Activated naive CD4-positive, alpha-beta T cell treated with anti-CD3 and anti-CD28 coated beads, Interleukin-2, amount 50 U/mL, for 72 hours (primary cell): Measurements from ENCODE around the gene PTK6. TPM values are rescaled to one million over a fixed set of nuclear protein-coding genes. Genes with fewer than 3 reads are reported as not detected.
A peak's percentile ranks its signal among the peaks of the same experiment; 100 is the strongest.

ENCODE experiments used
- ATAC-seq, 2 donors: fragments of 150-1000 bp; cut with Tn5 transposase; 2 replicates each; pipeline ENCODE4 v1.10.0; 2021; ENCODE audit warnings: mild to moderate bottlenecking in 2 of 2, moderate library complexity in 2 of 2
- DNase-seq, 2 donors: peaks; one replicate each; pipeline ENCODE4 v3.0.0; 2021 to 2022; ENCODE audit warnings: low spot score in 2 of 2
- H3K27ac Mint-ChIP-seq, 2 donors: one replicate each; pipeline ENCODE4 v1.8.0; 2022; ENCODE audit warnings: mild to moderate bottlenecking in 2 of 2, mixed read lengths in 2 of 2
- H3K36me3 Mint-ChIP-seq, 2 donors: one replicate each; pipeline ENCODE4 v1.8.0; 2022; ENCODE audit warnings: mixed read lengths in 2 of 2
- H3K9me3 Mint-ChIP-seq, 2 donors: one replicate each; pipeline ENCODE4 v1.8.0; 2022; ENCODE audit warnings: mixed read lengths in 2 of 2
- total RNA-seq, 2 donors: library from RNA; stranded (reverse); gene quantifications; one replicate each; pipeline ENCODE4 v1.2.3, GENCODE V29; 2022

The PTK6 gene
- total RNA-seq, 2 donors from 2014 or later: 0.54 to 0.57 TPM

DNA sequence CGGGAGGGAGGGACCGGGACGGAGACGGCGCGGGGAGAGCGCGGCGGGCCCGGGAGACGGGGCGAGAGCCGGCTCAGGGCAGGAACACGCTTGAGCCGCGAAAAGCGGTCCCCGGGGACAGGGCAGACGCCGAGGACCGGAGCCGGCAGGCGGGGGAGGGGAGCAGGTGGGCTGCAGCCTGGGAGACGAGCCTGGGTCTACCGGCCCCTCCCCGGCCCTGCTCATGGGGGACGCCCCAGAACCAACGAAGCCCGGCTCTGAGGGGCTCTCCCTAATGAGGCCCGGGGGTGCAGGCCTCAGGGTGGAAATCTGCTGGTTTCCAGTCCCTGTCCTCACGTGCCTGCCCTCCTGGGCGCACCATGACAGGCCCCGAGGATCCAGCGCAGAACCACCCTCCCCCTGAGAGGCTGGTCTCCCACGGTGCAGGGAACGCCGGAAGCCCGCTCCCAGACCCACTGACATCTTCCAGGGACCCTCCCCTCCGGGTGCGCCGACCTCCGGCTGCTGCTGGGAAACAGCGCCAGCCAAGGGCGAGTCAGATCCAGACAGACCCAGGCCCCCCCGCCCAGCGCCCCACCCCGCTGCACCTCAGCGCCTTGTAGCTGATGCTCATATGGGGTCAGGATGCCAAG is 37.7 kb downstream of the PTK6 start:
- DNase-seq: no peak
- peak in 1 of 2 donors; percentile 5 for ATAC-seq

GRCh38 chr20:63498960-63499337 is 38.2 kb downstream of the PTK6 start, which contains the start of gene EEF1A2:
Gene EEF1A2, minus strand, starts transcription at chr20:63499083. Its CDS starts 1,320 bp downstream, at chr20:63497763.
- Mint-ChIP-seq H3K9me3 (peaks cover 0 to under 1% of the 10 kb centered on the region in 2 donors), H3K36me3 (peaks cover 1 to 2% of the 10 kb centered on the region in 2 donors), H3K27ac (no peak within 1 kb of the TSS)
- ATAC-seq: peak in 1 of 2 donors; percentile 37
- DNase-seq: no peak

More for the DNA sequence above, 37.7 kb downstream of the PTK6 start:
- H3K36me3 Mint-ChIP-seq: peaks cover 4 to 7% of the 10 kb centered on the region in 2 donors
- H3K9me3 Mint-ChIP-seq: peaks cover 0 to 3% of the 10 kb centered on the region in 2 donors
- no peak overlapping the region for H3K27ac Mint-ChIP-seq

DNA sequence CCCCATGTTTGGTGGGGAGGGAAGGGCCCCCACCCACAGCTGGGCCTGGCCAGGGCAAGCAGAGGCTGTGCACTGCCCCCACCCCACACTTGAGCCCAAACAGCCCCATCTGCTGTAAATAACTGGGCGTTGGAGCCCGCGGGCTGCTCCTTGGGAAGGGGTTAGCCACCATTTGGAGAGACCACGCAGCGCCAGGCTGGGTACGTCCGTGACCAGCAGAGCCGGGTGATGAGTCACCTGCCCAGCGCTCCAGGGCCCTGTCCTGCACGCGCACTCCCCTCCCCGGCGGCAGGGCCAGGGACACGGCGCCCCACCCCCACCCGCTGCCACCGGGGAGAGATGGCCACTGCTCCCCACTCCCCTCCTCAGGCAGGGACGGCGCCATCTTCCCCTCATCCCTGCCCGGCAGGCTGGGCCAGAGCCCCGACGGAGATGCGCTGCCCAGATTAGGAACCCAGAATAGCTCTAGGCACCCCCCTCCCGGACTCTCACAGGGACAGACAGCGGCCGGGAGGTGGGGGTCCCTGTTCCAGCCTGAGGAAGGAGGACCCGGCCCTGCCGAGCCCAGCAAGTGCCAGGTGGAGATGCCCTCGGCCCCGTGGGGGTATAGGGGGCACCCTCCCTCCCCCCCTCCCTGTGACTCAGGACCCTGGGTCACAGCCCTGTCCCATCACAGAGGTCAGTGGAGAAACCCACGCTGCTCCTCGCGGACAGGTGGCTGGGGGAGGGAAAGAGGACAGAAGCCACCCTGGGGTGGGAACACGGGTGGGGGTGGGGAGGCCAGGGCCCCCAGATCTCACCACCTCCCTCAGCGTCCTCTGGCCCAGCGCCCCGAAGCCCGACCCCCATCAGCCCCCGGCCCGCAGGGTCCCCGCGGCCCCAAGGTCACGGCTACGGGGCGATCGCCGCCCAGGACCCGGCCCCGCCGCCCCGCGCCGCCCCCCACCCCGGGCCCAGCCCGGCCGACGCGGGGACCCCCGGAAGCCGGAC is 38.9 kb downstream of the PTK6 start:
- ATAC-seq (peak in 1 of 2 donors; percentile 28), DNase-seq (no peak)
- H3K9me3 Mint-ChIP-seq: no peaks in the 10 kb centered on the region
- H3K36me3 Mint-ChIP-seq: no peaks in the 10 kb centered on the region
- H3K27ac Mint-ChIP-seq: no peak overlapping the region

- Mint-ChIP-seq H3K9me3 (peaks cover 0 to 2% of the 10 kb centered on the region in 2 donors), H3K36me3 (no peaks in the 10 kb centered on the region), H3K27ac (no peak overlapping the region)
- no peak for DNase-seq
- ATAC-seq: no peak
Measured at GRCh38 chr20:63497138-63497945, 39.8 kb downstream of the PTK6 start.

DNA sequence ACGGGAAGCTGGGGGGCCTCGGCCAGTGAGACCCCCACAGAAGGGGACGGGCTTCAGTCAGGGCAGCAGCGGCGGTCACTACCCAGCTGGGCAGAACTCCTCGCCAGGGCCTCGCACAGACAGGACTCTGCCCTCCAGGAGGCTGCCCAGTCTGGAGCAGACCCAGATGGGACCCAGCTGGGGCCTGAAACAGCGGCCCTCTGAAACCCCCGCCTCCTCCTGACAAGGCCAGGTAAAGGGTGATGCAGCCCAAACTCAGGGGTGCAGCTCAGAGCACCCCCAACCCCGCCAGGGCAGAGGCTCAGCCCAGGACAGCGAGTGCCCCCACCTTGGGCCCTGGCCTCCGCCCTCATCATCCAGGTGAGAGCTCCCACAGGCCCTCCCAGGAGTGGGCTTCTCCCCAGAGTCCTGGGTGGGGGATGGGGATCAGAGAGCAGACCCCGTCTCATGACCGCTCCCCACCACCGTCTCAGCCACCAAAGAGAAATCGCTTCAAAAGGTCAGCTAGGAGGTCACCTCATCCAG is 40.5 kb downstream of the PTK6 start:
- H3K9me3 Mint-ChIP-seq: peaks cover 0 to 5% of the 10 kb centered on the region in 2 donors

DNA sequence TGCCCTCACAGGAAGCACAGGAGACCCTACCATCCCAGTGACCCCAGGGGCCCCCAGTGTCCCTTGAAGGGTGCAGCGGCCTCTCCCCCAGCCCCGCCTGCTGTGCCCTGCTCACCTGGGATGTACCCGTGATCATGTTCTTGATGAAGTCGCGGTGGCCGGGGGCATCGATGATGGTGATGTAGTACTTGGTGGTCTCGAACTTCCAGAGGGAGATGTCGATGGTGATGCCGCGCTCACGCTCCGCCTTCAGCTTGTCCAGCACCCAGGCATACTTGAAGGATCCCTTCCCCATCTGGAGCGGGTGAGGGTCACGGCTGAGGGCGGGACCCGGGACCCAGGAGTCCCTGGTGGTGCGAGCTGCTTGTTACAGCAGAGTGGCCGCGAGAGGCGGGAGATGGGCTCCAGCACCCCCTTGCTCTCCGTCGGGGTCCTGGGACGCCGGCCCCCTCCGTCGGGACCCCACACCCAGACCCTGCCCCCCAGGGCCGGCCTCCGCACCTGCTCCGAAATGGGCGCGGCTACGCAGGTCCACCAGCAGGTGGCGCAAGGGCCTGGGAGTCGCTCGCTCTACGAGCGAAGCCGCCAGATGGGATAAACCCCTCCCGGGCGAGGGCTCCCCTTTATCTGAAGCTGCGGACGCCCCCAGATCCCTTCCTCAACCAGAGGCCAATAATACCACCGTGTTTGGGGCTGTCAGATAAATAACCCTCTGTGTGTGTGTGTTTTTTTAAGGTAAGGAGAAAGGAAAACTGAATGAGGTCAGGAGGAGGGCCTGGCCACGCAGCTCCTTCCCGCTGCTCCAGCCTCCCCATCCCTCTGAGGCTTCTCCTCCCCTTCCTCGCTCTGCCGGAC is 41.2 kb downstream of the PTK6 start:
- Mint-ChIP-seq H3K36me3 (no peaks in the 10 kb centered on the region), H3K9me3 (peaks cover 0 to 5% of the 10 kb centered on the region in 2 donors), H3K27ac (no peak overlapping the region)
- DNase-seq: peak in 1 of 2 donors; percentile 84
- peak; percentile 76 to 80 for ATAC-seq

More for the DNA sequence above, 40.5 kb downstream of the PTK6 start:
- DNase-seq (no peak), ATAC-seq (peak; percentile 17 to 29)
- Mint-ChIP-seq H3K36me3 (no peaks in the 10 kb centered on the region), H3K27ac (no peak overlapping the region)

DNA sequence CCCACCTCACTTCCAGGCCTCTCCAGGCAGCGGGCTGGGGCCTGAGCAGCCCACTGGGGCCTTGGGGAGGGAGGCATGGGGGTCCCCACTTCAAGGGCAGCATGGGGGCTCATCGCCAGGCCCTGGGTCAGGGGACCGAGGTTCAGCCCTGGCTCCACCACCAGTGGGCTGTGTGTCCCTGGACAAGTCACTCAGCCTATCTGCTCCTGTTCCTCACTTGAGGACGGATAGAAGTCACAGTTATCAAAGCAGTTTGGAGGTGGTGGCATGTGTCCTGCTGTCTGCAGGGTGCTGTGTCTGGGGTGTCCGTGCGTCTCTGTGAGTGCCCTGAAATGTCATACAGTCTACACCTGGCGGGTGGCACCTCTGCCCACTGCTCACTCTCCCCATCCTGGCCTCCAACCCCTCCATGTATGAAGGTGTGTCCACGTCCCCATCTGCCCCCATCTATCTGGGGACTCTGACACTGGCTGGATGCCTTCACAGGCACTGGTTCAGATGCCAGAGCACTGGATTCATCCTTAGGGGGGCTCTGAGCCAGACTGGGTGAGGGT is 41.9 kb downstream of the PTK6 start:
- Mint-ChIP-seq H3K36me3 (no peaks in the 10 kb centered on the region), H3K9me3 (peaks cover 0 to 5% of the 10 kb centered on the region in 2 donors), H3K27ac (no peak overlapping the region)
- DNase-seq: no peak
- ATAC-seq: no peak

DNA sequence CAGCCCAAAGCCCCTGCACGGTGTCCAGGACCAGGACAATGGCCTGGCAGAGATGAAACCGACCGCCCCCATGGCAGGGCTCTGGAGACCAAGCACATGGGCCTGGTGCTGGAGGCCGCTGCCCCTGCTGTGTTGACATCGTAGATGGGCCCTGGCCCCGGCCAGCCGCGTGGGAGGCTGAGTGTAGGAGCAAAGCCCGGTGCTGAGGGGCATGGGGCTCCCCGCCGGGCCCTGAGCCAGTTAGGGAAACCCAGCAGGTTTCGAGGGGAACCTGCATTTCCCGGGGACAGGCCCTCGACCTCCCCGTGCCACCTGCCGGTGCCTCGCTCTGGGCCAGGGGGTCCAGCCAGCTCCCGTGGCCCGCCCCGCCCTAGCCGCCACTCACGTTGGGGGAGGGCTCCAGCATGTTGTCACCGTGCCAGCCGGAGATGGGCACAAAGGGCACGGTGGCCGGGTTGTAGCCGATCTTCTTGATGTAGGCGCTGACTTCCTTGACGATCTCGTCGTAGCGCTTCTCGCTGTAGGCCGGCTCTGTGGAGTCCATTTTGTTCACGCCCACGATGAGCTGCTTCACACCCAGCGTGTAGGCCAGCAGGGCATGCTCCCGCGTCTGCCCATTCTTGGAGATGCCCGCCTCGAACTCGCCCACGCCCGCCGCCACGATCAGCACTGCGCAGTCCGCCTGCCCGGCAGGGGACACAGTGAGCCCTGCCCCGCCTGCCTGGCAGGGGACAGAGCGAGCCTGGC is 42.6 kb downstream of the PTK6 start:
- H3K9me3 Mint-ChIP-seq: peaks cover 0 to 5% of the 10 kb centered on the region in 2 donors
- no peak for ATAC-seq

GRCh38 chr20:63494084-63494419 is 43.1 kb downstream of the PTK6 start:
- Mint-ChIP-seq H3K36me3 (no peaks in the 10 kb centered on the region), H3K27ac (no peak overlapping the region), H3K9me3 (peaks cover 0 to 5% of the 10 kb centered on the region in 2 donors)
- ATAC-seq (no peak), DNase-seq (no peak)

More for the DNA sequence above, 42.6 kb downstream of the PTK6 start:
- no peak for DNase-seq
- Mint-ChIP-seq H3K36me3 (no peaks in the 10 kb centered on the region), H3K27ac (no peak overlapping the region)

DNA sequence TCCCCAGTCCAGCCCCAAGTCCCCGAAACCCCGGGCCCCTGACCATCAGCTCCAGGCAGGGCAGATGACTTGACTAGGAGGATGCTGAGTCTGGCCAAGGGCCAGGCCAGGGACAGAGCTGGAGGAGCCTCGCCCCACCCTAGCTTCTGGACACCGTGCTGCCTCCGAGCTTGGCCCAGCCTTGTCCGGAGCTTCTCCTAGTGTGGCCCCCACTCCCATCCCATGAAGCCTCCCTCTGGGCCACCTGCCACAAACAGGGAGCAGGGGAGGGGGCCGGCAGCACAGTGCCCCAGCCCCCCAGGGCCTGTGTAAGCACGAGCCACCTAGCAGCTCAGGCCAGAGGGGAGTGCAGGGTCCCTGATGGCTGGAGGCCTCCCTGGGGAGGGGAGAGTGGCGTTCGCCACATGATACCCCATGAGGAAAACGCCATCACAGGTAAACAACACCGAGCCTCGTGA is 43.6 kb downstream of the PTK6 start:
- H3K36me3 Mint-ChIP-seq: no peaks in the 10 kb centered on the region
- H3K9me3 Mint-ChIP-seq: peaks cover 0 to 5% of the 10 kb centered on the region in 2 donors
- ATAC-seq: no peak
- H3K27ac Mint-ChIP-seq: no peak overlapping the region
- no peak for DNase-seq

GRCh38 chr20:63492982-63493381 is 44.2 kb downstream of the PTK6 start:
- Mint-ChIP-seq H3K27ac (no peak overlapping the region), H3K36me3 (no peaks in the 10 kb centered on the region), H3K9me3 (peaks cover 0 to 5% of the 10 kb centered on the region in 2 donors)
- ATAC-seq (no peak), DNase-seq (no peak)

DNA sequence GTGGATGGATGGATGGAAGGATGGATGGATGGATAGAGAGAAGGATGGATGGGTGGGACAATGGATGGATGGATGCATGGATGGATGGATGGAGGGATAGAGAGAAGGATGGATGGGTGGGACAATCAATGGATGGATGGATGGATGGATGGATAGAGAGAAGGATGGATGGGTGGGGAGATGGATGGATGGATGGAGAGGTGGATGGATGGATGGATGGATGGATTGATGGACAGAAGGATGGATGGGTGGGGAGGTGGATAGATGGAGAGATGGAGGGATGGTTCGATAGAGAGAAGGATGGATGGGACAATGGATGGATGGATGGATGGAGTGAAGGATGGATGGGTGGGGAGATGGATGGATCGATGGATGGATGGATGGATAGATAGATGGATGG is 44.7 kb downstream of the PTK6 start:
- DNase-seq (no peak), ATAC-seq (no peak)
- Mint-ChIP-seq H3K27ac (no peak overlapping the region), H3K36me3 (no peaks in the 10 kb centered on the region), H3K9me3 (peaks cover 0 to 5% of the 10 kb centered on the region in 2 donors)

DNA sequence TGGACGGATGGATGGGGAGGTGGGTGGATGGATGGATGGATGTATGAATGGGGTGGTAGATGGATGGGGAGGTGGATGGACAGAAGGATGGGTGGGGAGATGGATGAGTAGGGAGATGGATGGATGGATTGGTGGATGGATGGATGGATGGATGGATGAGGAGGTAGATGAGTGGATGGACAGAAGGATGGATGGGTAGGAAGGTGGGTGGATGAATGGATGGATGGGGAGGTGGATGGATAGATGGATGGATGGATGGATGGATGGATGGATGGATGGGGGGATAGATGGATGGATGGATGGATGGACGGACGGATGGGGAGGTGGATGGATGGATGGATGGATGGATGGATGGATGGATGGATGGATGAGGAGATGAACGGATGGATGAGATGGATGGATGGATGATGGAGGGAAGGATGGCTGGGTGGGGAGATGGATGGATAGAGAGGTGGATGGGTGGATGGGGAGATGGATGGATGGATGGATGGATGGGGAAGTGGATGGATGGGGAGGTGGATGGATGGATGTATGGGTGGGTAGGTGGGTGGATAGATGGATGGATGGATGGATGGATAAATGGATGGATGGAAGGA is 45.4 kb downstream of the PTK6 start:
- no peak overlapping the region for H3K27ac Mint-ChIP-seq
- ATAC-seq: no peak
- H3K9me3 Mint-ChIP-seq: peaks cover 0 to 5% of the 10 kb centered on the region in 2 donors
- no peak for DNase-seq
- H3K36me3 Mint-ChIP-seq: no peaks in the 10 kb centered on the region

DNA sequence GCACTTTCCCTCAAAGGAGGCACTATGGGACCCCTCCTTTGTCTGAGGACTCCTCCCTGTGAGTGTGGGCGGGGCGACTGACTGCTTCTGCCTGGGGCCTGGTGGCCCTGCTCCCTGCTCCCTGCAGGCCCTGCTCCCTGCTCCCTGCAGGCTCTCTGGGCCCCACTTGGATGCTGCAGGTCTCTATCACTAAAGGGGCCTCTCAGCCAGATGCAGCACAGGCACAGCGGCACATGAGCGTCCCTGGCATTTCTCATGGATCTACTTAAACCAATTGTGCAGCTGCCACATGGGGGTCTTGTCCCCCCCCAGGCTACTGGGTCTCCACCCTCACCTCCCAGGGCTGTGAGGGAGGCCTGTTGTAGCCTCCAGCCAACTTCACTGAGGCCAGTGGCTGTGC is 46.1 kb downstream of the PTK6 start:
- H3K9me3 Mint-ChIP-seq: peaks cover 0 to 5% of the 10 kb centered on the region in 2 donors
- no peak overlapping the region for H3K27ac Mint-ChIP-seq
- H3K36me3 Mint-ChIP-seq: no peaks in the 10 kb centered on the region
- ATAC-seq: no peak
- DNase-seq: no peak
